HG03196 (cell line): ENCODE measurements around the gene BSND.

ENCODE experiments used
- ATAC-seq: cut with Tn5 transposase; IDR thresholded peaks from one replicate; pipeline ENCODE4 v1.9.1; 2021; ENCODE audit not compliant: unreplicated experiment

The BSND gene

DNA sequence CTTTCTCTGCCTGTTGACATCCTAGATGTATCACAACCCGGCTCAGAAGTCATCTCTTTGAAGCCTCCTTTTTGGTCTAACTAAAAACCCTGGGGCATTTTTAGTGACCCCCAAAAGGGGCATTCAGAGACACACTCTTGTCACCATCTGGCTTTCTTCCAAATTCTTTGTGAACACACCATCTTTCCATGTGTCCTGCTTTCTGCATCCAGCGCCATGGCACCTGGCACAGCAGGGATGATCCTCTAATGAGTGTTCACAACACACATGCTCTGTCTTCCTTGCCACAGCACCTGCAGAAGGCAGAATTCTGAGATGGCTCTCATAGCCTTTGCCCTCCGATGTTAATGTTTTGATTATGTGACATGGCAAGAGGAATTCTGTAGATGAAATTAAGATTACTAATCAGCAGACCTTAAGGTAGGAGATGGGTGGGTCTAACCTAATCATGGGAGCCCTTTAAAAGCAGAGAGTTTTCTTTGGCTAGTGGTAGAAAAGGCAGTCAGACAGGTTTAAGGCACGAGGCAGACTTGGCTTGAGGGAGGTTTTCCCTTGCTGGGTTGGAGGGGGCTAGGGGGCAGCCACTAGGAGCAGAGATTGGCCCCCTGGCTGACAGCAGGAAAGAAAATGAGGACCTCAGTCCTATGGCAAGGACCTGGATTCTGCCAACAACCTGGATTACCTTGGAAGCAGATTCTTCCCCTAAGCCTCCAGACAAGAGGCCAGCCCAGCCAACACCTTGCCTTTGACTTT, 23.2 kb upstream of the BSND start:
- no peak for ATAC-seq

DNA sequence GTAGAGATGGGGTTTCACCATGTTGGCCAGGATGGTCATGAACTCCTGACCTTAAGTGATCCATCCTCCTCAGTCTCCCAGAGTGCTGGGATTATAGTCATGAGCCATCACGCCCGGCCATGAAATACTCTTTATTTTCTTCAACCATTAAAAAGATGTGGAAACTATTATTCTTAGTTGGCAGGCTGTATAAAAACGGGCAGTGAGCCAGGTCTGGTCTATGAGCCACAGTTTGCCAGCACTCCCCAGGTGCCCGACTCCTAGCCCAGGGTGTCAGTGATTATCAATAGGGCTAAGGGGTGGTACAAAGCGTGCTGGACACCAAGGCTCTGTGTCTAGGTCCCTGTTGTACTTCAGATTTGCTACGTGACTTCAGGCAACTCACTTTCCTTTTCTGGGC, 22.0 kb upstream of the BSND start:
- ATAC-seq: no peak

DNA sequence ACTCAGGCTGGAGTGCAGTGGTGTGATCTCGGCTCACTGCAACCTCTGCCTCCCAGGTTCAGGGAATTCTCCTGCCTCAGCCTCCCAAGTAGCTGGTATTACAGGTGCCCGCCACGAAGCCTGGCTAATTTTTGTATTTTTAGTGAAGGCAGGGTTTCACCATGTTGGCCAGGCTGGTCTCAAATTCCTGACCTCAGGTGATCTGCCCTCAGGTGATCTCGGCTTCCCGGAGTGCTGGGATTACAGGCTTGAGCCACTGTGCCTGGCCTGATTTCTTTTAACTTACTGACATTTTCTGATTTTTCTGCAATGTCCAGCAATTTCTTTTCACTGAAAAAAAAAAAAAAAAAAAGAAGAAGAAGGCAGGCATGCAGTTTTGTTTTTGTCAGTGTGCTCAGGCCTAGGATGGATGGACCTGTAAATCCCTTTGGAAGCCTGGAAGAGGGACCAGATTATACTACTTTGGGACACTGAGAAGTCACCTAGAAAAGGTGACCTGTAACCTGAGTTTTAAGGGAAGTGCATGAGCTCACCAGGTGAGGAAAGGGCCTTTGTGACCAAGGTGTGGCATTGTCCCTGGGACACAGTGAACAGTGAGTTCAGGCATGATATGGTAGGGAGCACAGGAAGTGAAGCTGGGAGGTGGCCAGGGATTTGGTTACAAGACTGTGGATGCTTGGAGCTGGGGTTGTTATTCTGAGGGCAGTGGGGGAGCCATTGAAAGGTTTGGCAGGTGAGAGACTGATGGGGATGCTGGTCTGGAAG, 21.0 kb upstream of the BSND start:
- no peak for ATAC-seq

DNA sequence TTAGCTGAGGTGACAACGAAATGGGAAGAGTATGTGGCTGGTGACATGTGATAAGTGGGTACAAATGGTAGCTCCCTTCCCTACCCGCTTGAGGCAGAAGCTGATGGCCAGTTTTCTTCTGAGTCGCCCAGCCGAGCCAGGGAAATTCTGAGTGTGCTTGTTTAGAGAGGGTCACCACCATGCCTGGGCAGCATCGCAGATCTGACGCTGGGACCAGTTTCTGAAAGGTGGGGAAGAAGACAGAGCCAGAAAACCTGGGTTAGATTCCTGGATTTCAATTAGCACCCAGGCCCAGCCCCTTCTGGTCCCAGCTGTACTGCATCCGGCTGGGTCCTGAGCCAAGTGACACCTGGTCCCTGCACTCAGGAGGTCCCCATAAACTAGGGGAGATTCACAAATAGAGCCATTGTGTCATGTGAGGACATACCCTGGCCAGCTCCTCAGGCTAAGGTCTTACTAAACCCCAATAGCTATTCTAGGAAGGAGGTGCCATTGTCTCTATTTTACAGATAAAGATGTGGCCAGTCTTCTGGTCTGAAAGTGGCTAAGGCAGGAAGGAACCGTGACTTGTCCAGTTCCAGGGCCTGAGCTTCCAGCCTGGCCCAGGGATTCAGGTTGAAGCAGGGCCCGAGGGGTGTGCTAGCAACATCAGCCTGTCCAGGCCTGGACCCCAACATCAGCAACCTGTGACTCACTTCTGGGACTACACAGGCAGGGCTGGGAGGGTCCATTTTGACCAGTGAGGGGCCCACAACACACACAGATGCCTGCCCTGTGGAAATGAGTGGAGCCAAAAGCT, 20.0 kb upstream of the BSND start:
- no peak for ATAC-seq

DNA sequence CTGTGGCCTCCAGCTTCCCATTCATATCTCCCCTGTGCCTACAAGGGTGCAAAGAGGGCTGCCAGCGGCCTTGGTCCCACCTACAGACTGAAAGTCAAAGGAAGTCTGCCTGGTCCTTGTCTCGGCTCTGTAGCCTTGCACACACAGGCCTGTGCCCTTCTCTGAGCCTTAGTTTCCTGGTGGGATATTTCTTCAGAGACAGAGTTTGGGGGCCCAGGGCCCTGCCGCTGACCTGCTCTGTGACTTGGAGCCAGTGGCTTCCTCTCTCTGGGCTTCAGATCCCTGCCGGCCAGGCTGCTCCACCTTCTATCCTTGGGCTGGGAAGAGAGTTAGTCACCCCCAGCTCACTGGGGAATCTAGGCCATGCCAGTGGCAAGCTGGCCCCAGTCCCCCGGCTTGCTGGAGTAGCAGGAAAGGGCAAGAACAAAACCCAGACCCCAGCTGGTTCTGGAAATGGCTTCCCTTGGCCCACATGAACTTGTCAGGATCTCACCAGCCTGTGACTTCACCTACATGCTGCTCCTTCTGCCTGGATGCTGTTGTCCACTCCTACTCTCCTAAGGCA, 19.3 kb upstream of the BSND start:
- ATAC-seq: no peak

DNA sequence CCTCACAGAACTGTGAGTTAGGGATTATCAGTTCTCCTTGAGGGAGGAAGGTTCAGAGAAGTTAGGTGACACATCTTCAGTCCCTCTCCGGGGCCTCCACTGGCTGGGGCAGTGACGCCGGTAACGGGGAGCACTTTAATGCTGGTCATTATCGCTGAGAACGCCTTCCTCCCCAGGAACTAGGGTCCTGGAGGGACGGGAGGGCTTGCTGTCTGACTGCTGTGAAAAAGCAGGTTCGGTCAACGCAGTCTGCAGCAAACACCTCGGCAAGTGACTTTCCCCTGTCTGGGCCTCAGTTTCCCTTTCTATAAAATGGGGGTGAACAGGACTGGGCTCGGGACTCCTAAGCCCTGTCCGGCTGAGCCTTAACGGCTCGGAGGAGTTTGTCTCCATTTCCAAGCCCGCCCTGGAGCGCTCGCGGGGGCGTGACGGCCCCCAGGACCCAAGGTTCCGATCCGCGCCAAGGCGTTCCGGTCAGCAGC, 18.6 kb upstream of the BSND start:
- no peak for ATAC-seq

DNA sequence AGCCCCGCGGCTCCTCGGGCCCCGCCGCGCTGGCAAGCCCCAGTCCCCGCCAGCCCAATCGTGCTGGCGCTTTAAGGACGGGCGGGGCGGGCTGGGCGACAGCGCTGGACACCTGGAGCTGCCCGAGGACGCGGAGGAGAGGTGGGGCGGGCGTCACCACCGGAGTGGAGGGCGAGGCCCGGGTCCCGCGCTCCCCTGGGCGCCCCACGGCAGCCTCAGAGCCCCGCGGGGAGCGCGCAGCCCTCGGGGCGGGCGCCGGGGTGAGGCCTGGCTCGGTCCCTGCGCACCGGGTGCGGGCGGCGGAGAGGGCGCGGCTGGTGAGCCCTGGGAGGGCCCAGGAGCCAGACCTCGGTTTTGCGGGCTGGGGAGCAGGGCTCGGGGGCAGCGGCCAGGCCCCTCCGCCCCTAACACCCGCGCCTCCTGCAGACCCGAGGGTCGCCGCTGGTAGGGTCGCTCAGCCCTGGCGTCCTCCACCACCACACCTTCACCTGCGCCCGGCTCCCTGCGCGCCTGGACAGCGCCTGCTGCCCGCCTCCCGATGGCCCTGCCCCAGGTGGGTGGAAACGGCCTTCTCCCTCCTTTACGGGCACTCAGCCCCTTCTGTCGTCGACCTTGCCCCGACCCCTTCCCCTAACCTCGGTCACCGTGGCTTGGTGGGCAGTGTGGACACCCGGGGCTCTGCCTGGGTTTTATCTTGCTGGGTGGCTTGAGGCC, 18.0 kb upstream of the BSND start, which contains the start of gene TMEM61:
TSS of gene TMEM61 (plus strand) at position 101 of the 714 bp plus-strand sequence. CDS start at position 539, 438 bp downstream.
- no peak for ATAC-seq

DNA sequence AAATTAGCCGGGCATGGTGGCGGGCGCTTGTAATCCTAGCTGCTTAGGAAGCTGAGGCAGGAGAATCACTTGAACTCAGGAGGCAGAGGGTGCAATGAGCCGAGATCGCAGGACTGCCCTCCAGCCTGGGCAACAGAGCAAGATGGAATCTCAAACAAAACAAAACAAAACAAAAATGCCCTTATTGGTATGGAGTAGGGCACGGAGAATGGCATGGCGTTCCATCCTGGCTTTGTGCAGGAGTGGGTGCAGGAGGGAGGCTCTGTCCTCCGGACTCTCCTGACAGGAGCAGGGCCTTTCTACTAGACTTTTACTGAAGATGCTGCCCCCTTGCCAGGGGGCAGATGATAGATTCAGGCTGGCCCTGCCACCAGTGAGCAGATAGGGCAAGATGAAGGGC, 17.3 kb upstream of the BSND start:
- ATAC-seq: no peak

DNA sequence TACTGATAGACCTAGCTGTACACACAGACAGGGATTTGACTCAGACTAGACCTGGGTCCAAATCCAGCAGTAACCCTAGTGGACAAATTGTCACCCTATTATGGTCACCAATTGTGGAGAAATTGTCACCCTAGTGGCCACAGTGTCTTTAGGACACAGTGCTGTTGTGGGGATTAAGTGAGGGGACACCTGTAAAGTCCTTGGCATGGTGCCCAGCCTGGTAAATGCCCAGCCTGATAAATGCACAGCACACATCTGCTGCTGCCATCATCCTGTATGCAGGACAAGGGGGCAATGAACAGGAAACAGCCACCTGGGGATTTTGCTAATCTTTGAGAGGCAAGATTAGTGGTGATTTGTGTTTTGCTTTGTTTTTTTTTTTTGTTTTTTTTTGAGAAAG, 16.0 kb upstream of the BSND start:
- no peak for ATAC-seq

DNA sequence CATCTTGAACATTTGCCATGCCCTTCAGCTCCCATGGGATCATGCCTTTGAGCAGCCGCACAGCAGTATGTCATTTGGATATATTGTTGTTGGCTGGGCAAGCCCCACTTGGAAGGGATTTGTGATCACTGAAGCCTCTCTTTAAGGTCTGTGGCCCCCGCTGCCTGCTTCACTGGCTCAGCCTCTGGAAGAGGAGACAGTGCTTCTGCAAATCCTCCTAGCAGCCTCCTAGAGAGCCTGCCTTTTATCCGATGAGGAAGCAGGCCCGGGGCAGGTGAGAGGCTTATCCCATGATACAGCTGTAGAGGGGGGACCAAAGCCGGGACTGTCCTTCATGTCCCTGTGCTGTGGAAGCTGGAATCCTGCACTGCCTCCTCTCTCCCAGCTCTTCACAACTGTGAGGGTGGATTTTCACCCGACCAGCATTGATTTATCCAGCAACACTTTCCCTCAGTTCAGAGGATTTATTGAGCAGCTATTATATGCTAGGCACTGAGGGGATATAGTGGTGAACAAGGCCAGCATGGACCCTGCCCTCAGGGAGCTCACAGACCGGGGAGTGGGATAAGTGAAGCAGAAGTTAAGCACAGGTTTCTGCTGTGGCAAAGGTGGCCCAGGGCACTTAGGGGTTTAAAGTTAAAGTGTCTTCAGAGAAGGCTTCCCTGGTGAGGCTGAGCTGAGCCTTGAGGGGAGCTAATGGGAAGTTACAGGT, 14.4 kb upstream of the BSND start:
- ATAC-seq: no peak

DNA sequence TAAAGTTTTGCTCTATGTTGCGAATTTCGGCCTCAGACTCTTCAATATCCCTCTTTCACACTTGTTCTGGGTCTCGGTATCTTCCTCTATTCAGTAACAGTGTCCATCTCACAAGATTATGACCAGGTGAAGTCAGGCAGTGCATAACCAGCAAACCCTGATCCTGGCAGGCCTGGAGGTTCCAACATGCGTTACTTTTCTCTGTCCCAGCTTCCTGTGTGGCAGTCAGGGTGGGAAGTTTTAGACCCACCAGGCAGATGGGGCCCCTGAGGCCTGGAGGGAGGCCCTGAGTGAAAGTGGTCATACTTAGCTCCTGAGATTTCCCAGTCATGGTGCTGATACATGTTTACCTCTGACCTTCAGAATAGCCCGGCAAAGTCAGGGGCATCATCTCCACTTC, 13.2 kb upstream of the BSND start:
- ATAC-seq: no peak

DNA sequence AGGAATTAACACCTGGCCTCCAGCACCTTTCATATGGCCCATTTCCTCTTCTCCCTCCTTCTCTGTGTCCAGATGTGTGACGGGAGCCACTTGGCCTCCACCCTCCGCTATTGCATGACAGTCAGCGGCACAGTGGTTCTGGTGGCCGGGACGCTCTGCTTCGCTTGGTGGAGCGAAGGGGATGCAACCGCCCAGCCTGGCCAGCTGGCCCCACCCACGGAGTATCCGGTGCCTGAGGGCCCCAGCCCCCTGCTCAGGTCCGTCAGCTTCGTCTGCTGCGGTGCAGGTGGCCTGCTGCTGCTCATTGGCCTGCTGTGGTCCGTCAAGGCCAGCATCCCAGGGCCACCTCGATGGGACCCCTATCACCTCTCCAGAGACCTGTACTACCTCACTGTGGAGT, 12.7 kb upstream of the BSND start:
- ATAC-seq: no peak

DNA sequence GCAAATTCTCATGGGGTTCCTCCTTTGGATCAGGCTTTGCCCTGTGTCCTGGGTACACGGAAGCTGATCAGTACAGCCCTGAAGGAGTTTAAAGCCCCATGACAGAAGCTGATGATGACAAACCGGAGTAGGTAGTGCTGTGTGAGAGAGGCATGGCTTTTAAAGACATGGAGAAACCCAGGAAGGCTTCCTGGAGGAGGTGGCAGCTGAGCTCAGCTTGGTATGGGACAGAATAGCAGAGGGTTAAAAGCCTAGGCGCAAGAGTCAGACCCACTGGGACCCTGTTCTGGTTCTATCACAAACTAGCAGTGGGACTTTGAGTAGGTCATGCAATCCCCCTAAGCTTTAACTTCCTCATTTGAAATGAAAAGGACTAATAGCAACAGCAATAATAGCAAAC, 12.2 kb upstream of the BSND start:
- ATAC-seq: no peak

DNA sequence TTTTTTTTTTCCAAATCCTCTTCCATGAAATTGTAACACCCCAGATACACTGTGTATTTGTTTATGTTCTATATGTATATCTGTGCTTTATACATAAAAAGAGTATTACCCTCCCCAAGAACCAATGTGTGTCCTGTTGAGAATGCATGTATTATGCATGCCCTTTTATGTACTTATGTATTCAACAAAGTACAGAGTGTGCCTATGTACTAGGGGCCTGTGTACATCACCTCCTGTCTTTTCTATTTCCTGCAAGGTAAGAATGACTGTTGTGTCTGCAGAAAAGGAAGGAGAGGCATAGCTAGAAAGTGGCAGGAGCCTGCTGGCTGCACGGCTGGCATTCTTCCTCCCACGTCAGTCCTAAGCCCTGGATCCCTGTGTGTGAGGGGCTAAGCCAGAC, 11.3 kb upstream of the BSND start:
- ATAC-seq: no peak

DNA sequence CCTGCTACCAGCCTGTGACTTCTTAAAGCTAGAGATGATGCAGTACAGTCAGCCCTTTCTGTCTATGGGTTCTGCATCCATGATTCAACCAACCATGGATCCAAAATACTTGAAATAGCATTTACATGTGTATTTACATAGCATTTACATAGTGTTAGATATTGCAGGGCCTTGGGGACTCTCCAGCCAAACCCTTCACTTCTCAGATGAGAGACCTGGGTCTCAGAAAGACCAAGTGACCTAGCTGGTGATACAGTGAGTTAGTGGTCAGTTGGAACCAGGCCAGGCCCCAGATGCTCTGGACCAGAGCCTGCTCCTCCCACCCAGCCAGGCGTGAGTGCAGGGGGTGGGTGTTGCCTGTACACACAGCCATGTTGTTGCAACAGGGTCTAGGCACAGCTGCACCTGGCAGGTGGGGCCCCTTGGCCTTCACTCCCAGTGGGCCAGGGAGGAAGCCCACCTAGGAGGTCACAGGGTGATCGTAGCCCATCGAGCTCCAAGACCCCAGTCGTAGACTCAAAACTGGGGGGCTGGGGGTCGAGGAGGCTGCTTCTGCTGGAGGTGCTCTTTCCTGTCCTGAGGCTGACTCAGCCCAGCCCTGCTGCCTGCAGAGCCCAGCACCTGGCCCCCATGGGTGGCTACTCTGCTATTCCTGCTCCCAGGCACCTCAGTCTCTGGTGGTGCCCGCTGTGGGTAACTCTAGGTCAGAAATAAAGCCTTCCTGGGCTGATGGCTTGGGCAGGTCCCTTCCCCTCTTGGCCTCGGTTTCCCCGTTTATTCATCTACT, 10.6 kb upstream of the BSND start:
- no peak for ATAC-seq

DNA sequence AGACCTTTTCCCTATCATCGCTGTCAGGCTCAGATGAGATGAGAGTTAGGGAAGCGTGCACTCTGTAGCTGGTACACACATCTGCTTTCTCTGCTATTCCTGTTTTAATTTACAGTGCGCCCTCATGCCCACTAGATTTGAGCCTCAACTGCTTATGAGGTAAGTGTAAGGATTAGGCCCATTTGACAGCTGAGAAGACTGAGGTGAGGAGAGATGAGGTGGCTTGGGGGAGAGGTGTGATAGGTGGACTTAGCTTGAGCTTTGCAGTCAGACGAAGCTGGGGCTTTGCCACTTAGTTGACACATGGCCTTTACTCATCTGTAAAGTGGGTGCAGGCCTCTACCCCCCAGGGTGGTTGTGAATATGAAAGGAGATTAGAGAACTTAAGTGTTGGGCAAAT, 9.8 kb upstream of the BSND start:
- ATAC-seq: no peak

DNA sequence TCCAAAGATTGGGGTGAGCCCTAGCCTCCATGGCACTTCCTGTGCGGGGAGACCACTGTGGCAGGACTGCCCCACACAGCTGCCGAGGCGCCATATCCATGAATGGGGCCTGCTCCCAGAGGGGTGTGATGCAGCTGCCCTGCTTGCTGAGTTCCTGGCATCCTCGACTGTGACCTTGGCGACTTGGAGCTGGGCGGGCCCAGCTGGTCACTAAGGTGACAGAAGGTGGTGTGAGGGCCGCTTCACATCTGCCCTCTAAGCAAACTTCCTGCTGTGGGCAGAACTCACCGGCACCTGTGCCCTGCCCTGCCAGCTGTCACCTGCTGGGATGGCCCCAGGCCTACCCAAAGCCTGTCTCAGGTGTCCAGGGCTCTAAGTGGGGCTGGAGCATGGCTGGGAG, 9.3 kb upstream of the BSND start:
- ATAC-seq: no peak

DNA sequence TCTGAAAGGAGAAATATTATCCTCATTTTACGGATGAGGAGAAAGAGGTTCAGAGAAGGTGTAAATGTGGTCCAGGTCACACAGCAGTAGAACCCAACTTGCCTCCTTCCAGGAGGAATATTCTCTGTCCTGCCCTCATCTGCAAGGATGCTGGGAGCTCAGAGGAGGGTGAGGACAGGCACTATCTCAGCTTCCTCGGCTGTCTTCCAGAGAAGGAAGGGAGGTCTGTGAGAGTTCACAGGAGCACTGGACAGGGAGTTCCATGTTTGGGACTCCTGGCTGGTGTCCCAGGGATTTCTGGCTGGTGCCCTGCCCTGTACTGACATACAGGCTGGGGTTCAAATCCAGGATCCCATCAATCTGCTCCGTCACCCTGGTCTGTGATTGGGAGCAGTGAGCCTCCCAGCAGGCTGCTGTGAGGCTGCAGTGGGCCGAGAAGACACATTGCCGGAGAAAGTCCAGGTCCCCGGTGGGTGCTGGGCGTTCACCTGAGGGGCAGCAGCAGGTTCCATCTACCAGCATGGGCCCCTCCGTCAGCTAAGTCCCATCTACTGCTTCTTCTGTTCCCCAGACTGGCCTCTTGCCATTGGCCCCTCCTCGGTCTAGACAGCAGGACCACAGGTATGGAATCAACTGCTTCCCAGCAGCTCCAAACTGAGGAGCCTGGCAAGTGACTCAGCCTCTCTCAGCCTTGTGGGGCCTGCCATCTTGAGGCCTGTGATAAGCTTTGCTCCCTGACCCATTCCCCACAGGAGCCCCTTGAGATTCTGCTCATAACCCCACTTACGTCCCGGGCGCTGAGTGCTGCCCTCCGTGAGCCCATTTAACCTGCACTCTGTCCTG, 8.5 kb upstream of the BSND start:
- ATAC-seq: no peak
